ENCODE data around the gene TTC13. TPM values are rescaled to one million over a fixed set of nuclear protein-coding genes. Genes with fewer than 3 reads are reported as not detected.

The TTC13 gene
- total RNA-seq, 2 donors from 2014 or later, result 28.0 to 47.0 TPM

- no peaks in the 10 kb centered on the region for H3K27me3 ChIP-seq
- no peak overlapping the region for H3K4me3 ChIP-seq
- no peak overlapping the region for H3K27ac ChIP-seq
- intact Hi-C loops (cut with DNase I), result no loop called here
- no peak overlapping the region for H3K9ac ChIP-seq (ENCODE audit: low read depth in 2 of 2, low read length in 2 of 2)
- H3K4me1 ChIP-seq, result no peaks in the 10 kb centered on the region
- DNase-seq, result no peak
- H3K9me3 ChIP-seq, result no peaks in the 10 kb centered on the region
- no peak for TF ChIP-seq CTCF (IDR thresholded peaks at IDR 0.05)
- no peaks in the 10 kb centered on the region for H3K36me3 ChIP-seq
These were observed 120.8 kb downstream of the TTC13 start for GRCh38 chr1:230857822-230858221.

DNA sequence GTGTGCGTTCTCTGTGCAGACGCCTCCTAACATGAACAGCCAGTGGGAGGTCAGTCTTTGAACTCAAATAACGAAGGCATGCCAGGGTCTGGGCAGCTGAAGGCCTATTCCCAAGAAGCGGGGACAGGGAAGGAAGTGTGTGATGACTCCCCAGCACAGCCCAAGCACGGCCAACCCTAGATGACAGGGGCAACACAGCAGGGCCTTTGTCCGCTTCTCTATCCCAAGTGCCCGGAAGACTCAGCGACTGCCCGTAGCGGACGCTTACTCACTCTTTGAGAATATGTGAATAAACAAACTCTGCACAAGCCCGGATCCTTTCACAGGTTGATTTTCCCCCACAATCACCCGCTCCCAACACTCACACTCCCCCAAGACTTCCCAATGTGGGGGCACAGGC is 121.6 kb downstream of the TTC13 start:
- DNase-seq, result no peak
- Histone ChIP-seq H3K27ac (no peak overlapping the region), H3K9me3 (no peaks in the 10 kb centered on the region), H3K4me1 (no peaks in the 10 kb centered on the region), H3K27me3 (no peaks in the 10 kb centered on the region), H3K9ac (ENCODE audit: low read depth in 2 of 2, low read length in 2 of 2) (no peak overlapping the region), H3K36me3 (no peaks in the 10 kb centered on the region), H3K4me3 (no peak overlapping the region)
- intact Hi-C loops (cut with DNase I), result no loop called here
- no peak for TF ChIP-seq CTCF (IDR thresholded peaks at IDR 0.05)

Other genes starting within 250 kb of the TTC13 start
- gene CAPN9, start 231.5 kb downstream of the TTC13 start, total RNA-seq, result 10 to 100 TPM; 14.3 to 36.3 TPM
- gene C1orf198, start 110.3 kb downstream of the TTC13 start, total RNA-seq, result 10 to 100 TPM; 19.1 to 24.6 TPM
- 10 to 100 TPM; 29.3 to 39.6 TPM for gene ARV1, start 233 bp upstream of the TTC13 start, total RNA-seq
- 1 to 10 TPM; 3.6 to 6.3 TPM for gene FAM89A, start 61.4 kb upstream of the TTC13 start, total RNA-seq
- under 1 TPM in 1 of 2 donors, not detected in 1; 0.03 TPM for gene TRIM67, start 183.2 kb upstream of the TTC13 start, total RNA-seq

Measured in colonic mucosa (tissue), 4 donors.